ENCODE results near the gene TSPAN4.

GRCh38 chr11:863910-864827, 21.5 kb downstream of the TSPAN4 start:
- TF ChIP-seq YY1 (IDR thresholded peaks at IDR 0.05): no peak
- TF ChIP-seq FOXA1 (IDR thresholded peaks at IDR 0.05): no peak
- no peak for TF ChIP-seq CTCF (IDR thresholded peaks at IDR 0.05; ENCODE audit: low read depth, low read length, missing input control)
- TF ChIP-seq ATF3 (IDR thresholded peaks at IDR 0.05): no peak
- TF ChIP-seq MAX (IDR thresholded peaks at IDR 0.05): no peak
- no peak for TF ChIP-seq REST (IDR thresholded peaks at IDR 0.05)
- no peak for TF ChIP-seq TAF1 (conservative IDR thresholded peaks at IDR 0.05)
- no peak for TF ChIP-seq GABPA (IDR thresholded peaks at IDR 0.05 in 1 of 2, conservative IDR thresholded peaks at IDR 0.05 in 1 of 2)
